ENCODE results near the gene CNGA4.

GRCh38 chr11:6263662-6264061 lies 24.8 kb downstream of the CNGA4 start:
- TF ChIP-seq CTCF (IDR thresholded peaks at IDR 0.05) (no peak), POLR2A (IDR thresholded peaks at IDR 0.05) (no peak)

Data from Peyer's patch (tissue), 4 donors.